H9 (cell line): ENCODE data around the gene FBXO27. TPM values are rescaled to one million over a fixed set of nuclear protein-coding genes. Genes with fewer than 3 reads are reported as not detected.

Experiments
- DNase-seq: peaks from one replicate; pipeline ENCODE4 v3.0.0-alpha.2; 2017
- H2AFZ ChIP-seq: one replicate; pipeline ENCODE4 v1.6.1; 2013; ENCODE audit warnings: mild to moderate bottlenecking, low read length, control low read depth, moderate library complexity
- H2AK5ac ChIP-seq: 2 replicates; pipeline ENCODE4 v1.6.1; 2013; ENCODE audit warnings: low read length, control low read depth, mixed read lengths; ENCODE audit not compliant: insufficient read length
- H2BK120ac ChIP-seq: one replicate; pipeline ENCODE4 v1.6.1; 2013; ENCODE audit warnings: low read depth, mild to moderate bottlenecking, low read length, control low read depth, inconsistent platforms; ENCODE audit not compliant: poor library complexity, severe bottlenecking
- H2BK12ac ChIP-seq: 2 replicates; pipeline ENCODE4 v1.6.1; 2013; ENCODE audit warnings: low read length, control low read depth, mixed read lengths, low read depth; ENCODE audit not compliant: insufficient read length
- H2BK15ac ChIP-seq: 2 replicates; pipeline ENCODE4 v1.6.1; 2013; ENCODE audit warnings: low read depth, low read length, control low read depth
- H2BK20ac ChIP-seq: one replicate; pipeline ENCODE4 v1.6.1; 2013; ENCODE audit warnings: low read depth, mild to moderate bottlenecking, low read length, control low read depth, inconsistent platforms; ENCODE audit not compliant: poor library complexity, severe bottlenecking
- H2BK5ac ChIP-seq: 2 replicates; pipeline ENCODE4 v1.6.1; 2013; ENCODE audit warnings: low read length, control low read depth, mixed read lengths; ENCODE audit not compliant: insufficient read length
- H3K14ac ChIP-seq: 2 replicates; pipeline ENCODE4 v1.6.1; 2013; ENCODE audit warnings: low read length, control low read depth; ENCODE audit not compliant: insufficient read depth
- H3K18ac ChIP-seq: 2 replicates; pipeline ENCODE4 v1.6.1; 2013; ENCODE audit warnings: low read depth, mild to moderate bottlenecking, mixed read lengths, low read length, control low read depth; ENCODE audit not compliant: insufficient read length
- H3K23ac ChIP-seq: 2 replicates; pipeline ENCODE4 v1.6.1; 2013; ENCODE audit warnings: low read length, control low read depth, mixed read lengths, low read depth; ENCODE audit not compliant: insufficient read length
- H3K23me2 ChIP-seq: 2 replicates; pipeline ENCODE4 v1.6.1; 2013; ENCODE audit warnings: low read depth, mild to moderate bottlenecking, mixed read lengths, low read length, control low read depth; ENCODE audit not compliant: insufficient read length, poor library complexity, severe bottlenecking
- H3K27ac ChIP-seq: 2 replicates; pipeline ENCODE4 v1.5.1; 2013; ENCODE audit warnings: low read length, control low read depth, mixed read lengths, low read depth; ENCODE audit not compliant: insufficient read length
- H3K27me3 ChIP-seq: 2 replicates; pipeline ENCODE4 v1.6.1; 2013; ENCODE audit warnings: low read length, control low read depth, inconsistent platforms; ENCODE audit not compliant: insufficient read depth
- H3K4ac ChIP-seq: 2 replicates; pipeline ENCODE4 v1.6.1; 2013; ENCODE audit warnings: low read depth, mild to moderate bottlenecking, control low read depth, inconsistent platforms, low read length, moderate library complexity
- H3K4me1 ChIP-seq: 2 replicates; pipeline ENCODE4 v1.6.1; 2013; ENCODE audit warnings: low read length, control low read depth, inconsistent platforms; ENCODE audit not compliant: insufficient read depth
- H3K4me2 ChIP-seq: 2 replicates; pipeline ENCODE4 v1.6.1; 2013; ENCODE audit warnings: low read length, control low read depth, mixed read lengths; ENCODE audit not compliant: insufficient read length, insufficient read depth
- H3K56ac ChIP-seq: 2 replicates; pipeline ENCODE4 v1.6.1; 2013; ENCODE audit warnings: low read depth, mild to moderate bottlenecking, mixed read lengths, low read length, control low read depth; ENCODE audit not compliant: insufficient read length
- H3K79me1 ChIP-seq: 2 replicates; pipeline ENCODE4 v1.6.1; 2013; ENCODE audit warnings: low read depth, mild to moderate bottlenecking, moderate library complexity, low read length, control low read depth, inconsistent platforms; ENCODE audit not compliant: insufficient read depth, poor library complexity, severe bottlenecking
- H3K79me2 ChIP-seq: 2 replicates; pipeline ENCODE4 v1.6.1; 2013; ENCODE audit warnings: low read length, control low read depth, inconsistent platforms; ENCODE audit not compliant: insufficient read depth
- H3K9ac ChIP-seq: 2 replicates; pipeline ENCODE4 v1.6.1; 2013; ENCODE audit warnings: low read length, control low read depth, mixed read lengths; ENCODE audit not compliant: insufficient read length; ENCODE audit errors: extremely low read depth
- H3K9me3 ChIP-seq: one replicate; pipeline ENCODE4 v1.6.1; 2013; ENCODE audit warnings: low read depth, low read length, inconsistent platforms; ENCODE audit not compliant: control insufficient read depth
- H3T11ph ChIP-seq: one replicate; pipeline ENCODE4 v1.6.1; 2013; ENCODE audit warnings: mild to moderate bottlenecking, low read length, control low read depth, inconsistent platforms
- H4K20me1 ChIP-seq: one replicate; pipeline ENCODE4 v1.6.1; 2013; ENCODE audit not compliant: control insufficient read depth, insufficient read length, insufficient read depth
- H4K5ac ChIP-seq: 2 replicates; pipeline ENCODE4 v1.6.1; 2013; ENCODE audit warnings: low read depth, mild to moderate bottlenecking, mixed read lengths, low read length, control low read depth; ENCODE audit not compliant: insufficient read length
- H4K8ac ChIP-seq: replicated peaks from 2 replicates; pipeline ENCODE4 v1.6.1; 2013; ENCODE audit warnings: low read length, control low read depth, mixed read lengths, low read depth; ENCODE audit not compliant: insufficient read length
- H4K91ac ChIP-seq: 2 replicates; pipeline ENCODE4 v1.6.1; 2013; ENCODE audit warnings: low read depth, mild to moderate bottlenecking, moderate library complexity, mixed read lengths, low read length, control low read depth; ENCODE audit not compliant: insufficient read length
- H3K27ac Mint-ChIP-seq, 3 experiments: 2 replicates in 2 of 3; 3 replicates in 1 of 3; pipeline ENCODE4 v1.8.0; 2020 to 2021; ENCODE audit warnings: mixed read lengths in 3 of 3, mild to moderate bottlenecking in 1 of 3, moderate library complexity in 1 of 3
- H3K27me3 Mint-ChIP-seq: 2 replicates; pipeline ENCODE4 v1.8.0; 2021; ENCODE audit warnings: low read depth, mild to moderate bottlenecking, moderate library complexity, mixed read lengths
- H3K36me3 Mint-ChIP-seq, 3 experiments: 2 replicates in 2 of 3; 3 replicates in 1 of 3; pipeline ENCODE4 v1.8.0; 2020 to 2021; ENCODE audit warnings: low read depth in 3 of 3, mixed read lengths in 3 of 3; ENCODE audit not compliant: insufficient read depth in 1 of 3
- H3K4me1 Mint-ChIP-seq, 2 experiments: 2 replicates each; pipeline ENCODE4 v1.8.0; 2020; ENCODE audit warnings: mixed read lengths in 2 of 2
- H3K4me3 Mint-ChIP-seq, 2 experiments: 2 replicates in 1 of 2; 3 replicates in 1 of 2; pipeline ENCODE4 v1.8.0; 2020 to 2021; ENCODE audit warnings: mild to moderate bottlenecking in 2 of 2, mixed read lengths in 2 of 2, moderate library complexity in 1 of 2
- H3K9me3 Mint-ChIP-seq, 2 experiments: 2 replicates in 1 of 2; 3 replicates in 1 of 2; pipeline ENCODE4 v1.8.0; 2020; ENCODE audit warnings: mild to moderate bottlenecking in 2 of 2, mixed read lengths in 2 of 2, moderate library complexity in 1 of 2
- CTCF ChIP-seq: fragments of 200-600 bp; sonication (generic); conservative IDR thresholded peaks from 3 replicates; pipeline ENCODE4 v1.8.0; 2021; ENCODE audit warnings: antibody characterized with exemption, mild to moderate bottlenecking
- WGBS: extraction: QIAGEN DNeasy Blood & Tissue Kit; methylation state at CpG from one replicate; pipeline ENCODE4 v1.1.7; 2013; ENCODE audit warnings: missing lambda C conversion rate, low lambda C conversion rate, mixed read lengths; ENCODE audit not compliant: insufficient read length; ENCODE audit errors: extremely low coverage; 5-methylcytosine and 5-hydroxymethylcytosine counted together
- total RNA-seq: library from RNA; stranded (reverse); gene quantifications from 2 replicates; pipeline ENCODE4 v1.2.1, GENCODE V29; 2021

Gene FBXO27
- total RNA-seq, 1 experiment from 2014 or later, result 14.5 TPM

GRCh38 chr19:38980583-38981374 lies 51.6 kb downstream of the FBXO27 start:
- no peak overlapping the region for H3K4me2 ChIP-seq
- no peak overlapping the region for H2BK120ac ChIP-seq
- H2BK15ac ChIP-seq, result no peak overlapping the region
- H2BK5ac ChIP-seq, result no peak overlapping the region
- H4K8ac ChIP-seq, result no peak overlapping the region
- no peak overlapping the region for H4K91ac ChIP-seq
- no peak overlapping the region for H2AFZ ChIP-seq
- no peaks in the 10 kb centered on the region for H4K20me1 ChIP-seq
- peaks cover 8 to 10% (median 9%) of the 10 kb centered on the region in 3 experiments for H3K36me3 Mint-ChIP-seq
- no peaks in the 10 kb centered on the region for H3K9me3 ChIP-seq
- peaks cover 6 to 7% of the 10 kb centered on the region in 2 experiments; a peak in 3 of 4 replicates for H3K4me1 Mint-ChIP-seq
- no peak overlapping the region for H3T11ph ChIP-seq
- no peak overlapping the region for H4K5ac ChIP-seq
- no peaks in the 10 kb centered on the region for H3K79me1 ChIP-seq
- H3K23me2 ChIP-seq, result peaks cover 9% of the 10 kb centered on the region
- no peak overlapping the region for H3K4me3 Mint-ChIP-seq
- no peak overlapping the region for H2AK5ac ChIP-seq
- H3K27me3 Mint-ChIP-seq, result peaks cover 14% of the 10 kb centered on the region
- H2BK12ac ChIP-seq, result no peak overlapping the region
- peaks cover 10 to 11% of the 10 kb centered on the region in 2 experiments for H3K9me3 Mint-ChIP-seq
- H2BK20ac ChIP-seq, result no peak overlapping the region
- H3K27ac Mint-ChIP-seq, result no peak overlapping the region; a peak in 1 of 7 replicates
- H3K23ac ChIP-seq, result no peak overlapping the region
- no peak for DNase-seq
- H3K27ac ChIP-seq, result no peak overlapping the region
- H3K4ac ChIP-seq, result no peak overlapping the region
- H3K14ac ChIP-seq, result no peak overlapping the region
- no peak overlapping the region for H3K18ac ChIP-seq
- H3K27me3 ChIP-seq, result no peaks in the 10 kb centered on the region
- no peaks in the 10 kb centered on the region for H3K79me2 ChIP-seq
- no peak for TF ChIP-seq CTCF
- no peaks in the 10 kb centered on the region for H3K4me1 ChIP-seq
- H3K9ac ChIP-seq, result no peak overlapping the region
- H3K56ac ChIP-seq, result no peak overlapping the region
- no CpG with 5 or more reads among the region's 10 CpGs for WGBS
